ENCODE data around the gene SMIM44. TPM values are rescaled to one million over a fixed set of nuclear protein-coding genes. Genes with fewer than 3 reads are reported as not detected.

The SMIM44 gene
- total RNA-seq, 2 donors from 2014 or later: not detected

DNA sequence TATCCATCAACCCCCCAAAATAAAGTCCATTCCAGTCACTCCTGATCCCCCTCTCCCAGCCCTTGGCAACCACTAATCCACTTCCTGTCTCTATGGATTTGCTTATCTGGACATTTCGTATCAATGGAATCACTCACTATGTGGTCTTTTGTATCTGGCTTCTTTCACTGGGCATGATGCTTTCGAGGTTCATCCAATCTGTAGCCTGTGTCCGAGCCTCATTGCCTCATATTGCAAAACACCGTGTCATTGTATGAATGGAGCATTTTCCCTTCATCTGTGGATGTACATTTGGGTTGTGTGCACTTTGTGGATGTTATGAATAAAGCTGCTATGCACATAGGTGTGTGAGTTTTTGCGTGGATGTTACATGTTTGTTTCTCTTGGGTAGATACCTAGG lies 21.5 kb upstream of the SMIM44 start:
- Mint-ChIP-seq H3K4me1 (ENCODE audit: low read depth) (peaks cover 54% of the 10 kb centered on the region), H3K27ac (no peak overlapping the region)

DNA sequence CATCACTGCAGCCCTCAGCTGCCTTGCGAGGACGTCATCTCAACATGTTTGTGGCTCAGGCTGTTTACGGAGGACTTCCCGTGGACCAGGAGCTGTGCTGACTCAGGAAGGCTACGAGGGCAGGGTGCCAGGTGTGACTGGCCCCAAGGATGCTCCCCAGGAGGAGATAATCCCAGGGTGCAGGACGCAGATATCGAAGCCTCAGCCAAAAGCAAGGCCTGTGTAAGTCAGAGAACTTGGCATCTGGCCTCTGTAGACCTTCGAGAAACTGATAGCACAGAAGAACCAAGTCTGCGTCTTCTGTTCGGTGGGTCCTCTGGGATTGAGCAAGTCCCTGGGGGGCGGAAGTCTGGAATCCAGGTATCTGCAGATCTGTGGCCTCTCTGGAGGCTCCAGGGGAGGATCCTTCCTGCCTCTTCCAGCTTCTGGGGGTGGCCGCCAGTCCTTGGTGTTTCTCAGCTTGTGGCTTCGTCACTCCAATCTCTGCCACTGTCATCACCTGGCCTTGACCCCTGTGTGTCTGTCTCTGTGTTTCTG lies 19.9 kb upstream of the SMIM44 start:
- no peaks in the 10 kb centered on the region for H3K9me3 Mint-ChIP-seq
- ATAC-seq (replicated peaks in 1 of 2) (no peak), DNase-seq (no peak)
- peaks cover 5 to 10% of the 10 kb centered on the region in 2 donors for H3K36me3 Mint-ChIP-seq (ENCODE audit: insufficient read depth in 2 of 2)
- H3K27ac Mint-ChIP-seq: no peak overlapping the region
- no peaks in the 10 kb centered on the region for H3K27me3 Mint-ChIP-seq (ENCODE audit: low read depth)
- H3K4me3 Mint-ChIP-seq: no peak overlapping the region
- H3K4me1 Mint-ChIP-seq (ENCODE audit: low read depth): peaks cover 54% of the 10 kb centered on the region

More for the DNA sequence above, 21.5 kb upstream of the SMIM44 start:
- DNase-seq (no peak), ATAC-seq (replicated peaks in 1 of 2) (no peak)
- Mint-ChIP-seq H3K9me3 (no peaks in the 10 kb centered on the region), H3K27me3 (ENCODE audit: low read depth) (no peaks in the 10 kb centered on the region), H3K36me3 (ENCODE audit: insufficient read depth in 2 of 2) (peaks cover 8 to 11% of the 10 kb centered on the region in 2 donors), H3K4me3 (peak overlapping the region; percentile 78 to 85)

DNA sequence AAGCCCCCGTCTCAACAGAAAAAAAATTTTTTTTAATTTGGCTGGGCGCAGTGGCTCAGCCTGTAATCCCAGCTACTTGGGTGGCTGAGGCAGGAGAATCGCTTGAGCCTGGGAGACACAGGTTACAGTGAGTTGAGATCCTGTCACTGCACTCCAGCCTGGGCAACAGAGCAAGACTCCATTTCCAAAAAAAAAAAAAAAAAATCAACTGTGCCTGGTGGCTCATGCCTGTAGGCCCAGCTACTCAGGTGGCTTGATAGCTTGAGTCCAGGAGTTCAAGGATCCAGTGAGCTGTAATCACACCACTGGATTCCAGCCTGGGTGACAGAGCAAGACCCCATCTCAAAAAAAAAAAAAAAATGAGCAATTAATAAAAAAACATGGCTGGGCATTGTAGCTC lies 18.5 kb upstream of the SMIM44 start:
- H3K4me3 Mint-ChIP-seq: no peak overlapping the region
- H3K27ac Mint-ChIP-seq: no peak overlapping the region
- no peaks in the 10 kb centered on the region for H3K9me3 Mint-ChIP-seq
- peaks cover 2 to 3% of the 10 kb centered on the region in 2 donors for H3K36me3 Mint-ChIP-seq (ENCODE audit: insufficient read depth in 2 of 2)
- DNase-seq: no peak
- ATAC-seq (replicated peaks in 1 of 2): no peak
- H3K27me3 Mint-ChIP-seq (ENCODE audit: low read depth): no peaks in the 10 kb centered on the region
- peaks cover 47% of the 10 kb centered on the region for H3K4me1 Mint-ChIP-seq (ENCODE audit: low read depth)

DNA sequence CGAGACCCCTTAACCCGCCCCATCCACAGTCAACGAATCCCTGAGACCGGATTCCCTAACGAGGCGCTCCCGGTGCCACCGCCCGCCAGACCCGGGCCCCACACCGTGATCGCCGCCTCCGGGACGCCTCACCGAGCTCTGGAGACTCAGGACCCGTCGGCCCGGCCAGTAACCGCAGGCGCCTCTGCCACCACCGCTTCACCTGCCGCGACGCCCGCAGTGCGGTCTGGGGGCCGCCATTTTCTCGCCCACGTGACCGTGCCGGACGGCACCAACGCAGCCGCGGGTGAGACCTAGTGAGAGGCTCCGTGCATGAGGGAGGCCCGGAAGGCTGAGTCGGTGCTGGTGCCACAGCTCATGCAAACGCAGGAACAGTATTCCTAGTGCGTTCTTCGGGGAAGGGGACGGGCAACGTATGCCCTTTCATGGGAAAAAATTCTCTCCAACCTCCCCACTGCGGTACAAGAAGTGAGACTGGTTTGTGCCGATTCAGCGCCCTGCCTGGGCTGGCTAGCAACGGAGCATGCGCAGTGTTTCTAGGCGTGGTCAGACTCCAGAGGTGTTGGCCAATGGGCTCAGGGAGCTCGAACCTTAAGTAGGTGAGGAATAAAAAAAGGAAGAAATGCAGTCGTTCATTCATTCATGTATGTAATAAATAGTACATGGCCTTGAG lies 17.3 kb upstream of the SMIM44 start, which contains the start of gene DOHH:
Gene DOHH (minus strand): TSS at position 246 of the 673 bp plus-strand sequence. CDS start 3,860 bp downstream, outside the sequence.
- Mint-ChIP-seq H3K4me3 (peak within 1 kb of the TSS; percentile 87 to 91), H3K27me3 (ENCODE audit: low read depth) (no peaks in the 10 kb centered on the region), H3K9me3 (no peaks in the 10 kb centered on the region), H3K36me3 (ENCODE audit: insufficient read depth in 2 of 2) (peaks cover 1 to 4% of the 10 kb centered on the region in 2 donors), H3K27ac (peak within 1 kb of the TSS; percentile 98), H3K4me1 (ENCODE audit: low read depth) (peaks cover 42% of the 10 kb centered on the region)
- DNase-seq (peak; percentile 95 to 97), ATAC-seq (replicated peaks in 1 of 2) (peak; percentile 90)

DNA sequence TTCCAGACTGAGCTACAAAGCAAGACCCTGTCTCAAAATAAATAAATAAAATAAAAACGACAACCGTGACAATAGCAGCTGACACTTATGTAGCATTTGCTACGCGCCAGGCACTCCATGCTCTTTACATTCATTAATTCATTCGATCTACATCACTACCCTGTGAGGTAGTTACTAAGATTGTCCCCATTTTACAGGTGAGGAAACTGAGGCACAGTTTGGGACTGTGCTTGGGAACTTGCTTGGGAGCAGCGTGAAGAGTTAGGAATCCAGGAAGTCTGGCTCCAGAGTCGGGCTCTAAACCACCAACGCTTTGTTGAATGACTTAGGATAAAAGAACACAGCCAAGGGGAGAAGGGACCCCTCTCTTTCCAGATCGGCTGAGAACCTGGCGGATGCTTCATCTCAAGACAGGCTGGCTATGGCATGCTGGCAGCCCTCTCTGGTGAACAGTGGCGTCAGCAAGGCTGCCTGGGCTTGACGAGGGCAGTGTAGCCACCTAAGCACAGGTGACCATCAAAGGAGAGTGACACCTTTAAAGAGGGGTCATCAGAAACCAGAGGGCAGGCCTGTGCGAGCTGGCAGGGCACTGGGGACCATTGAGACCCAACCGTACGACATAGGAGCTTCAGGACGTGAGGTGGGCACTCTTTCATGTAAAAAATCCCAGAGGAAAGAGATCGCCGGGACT lies 16.6 kb upstream of the SMIM44 start:
- ATAC-seq (replicated peaks in 1 of 2) (peak; percentile 6 to 14), DNase-seq (no peak)
- peaks cover 1 to 8% of the 10 kb centered on the region in 2 donors for H3K36me3 Mint-ChIP-seq (ENCODE audit: insufficient read depth in 2 of 2)
- H3K4me3 Mint-ChIP-seq: peak overlapping the region; percentile 87 to 91
- H3K27me3 Mint-ChIP-seq (ENCODE audit: low read depth): no peaks in the 10 kb centered on the region
- peaks cover 40% of the 10 kb centered on the region for H3K4me1 Mint-ChIP-seq (ENCODE audit: low read depth)
- peak overlapping the region; percentile 98 for H3K27ac Mint-ChIP-seq
- no peaks in the 10 kb centered on the region for H3K9me3 Mint-ChIP-seq

DNA sequence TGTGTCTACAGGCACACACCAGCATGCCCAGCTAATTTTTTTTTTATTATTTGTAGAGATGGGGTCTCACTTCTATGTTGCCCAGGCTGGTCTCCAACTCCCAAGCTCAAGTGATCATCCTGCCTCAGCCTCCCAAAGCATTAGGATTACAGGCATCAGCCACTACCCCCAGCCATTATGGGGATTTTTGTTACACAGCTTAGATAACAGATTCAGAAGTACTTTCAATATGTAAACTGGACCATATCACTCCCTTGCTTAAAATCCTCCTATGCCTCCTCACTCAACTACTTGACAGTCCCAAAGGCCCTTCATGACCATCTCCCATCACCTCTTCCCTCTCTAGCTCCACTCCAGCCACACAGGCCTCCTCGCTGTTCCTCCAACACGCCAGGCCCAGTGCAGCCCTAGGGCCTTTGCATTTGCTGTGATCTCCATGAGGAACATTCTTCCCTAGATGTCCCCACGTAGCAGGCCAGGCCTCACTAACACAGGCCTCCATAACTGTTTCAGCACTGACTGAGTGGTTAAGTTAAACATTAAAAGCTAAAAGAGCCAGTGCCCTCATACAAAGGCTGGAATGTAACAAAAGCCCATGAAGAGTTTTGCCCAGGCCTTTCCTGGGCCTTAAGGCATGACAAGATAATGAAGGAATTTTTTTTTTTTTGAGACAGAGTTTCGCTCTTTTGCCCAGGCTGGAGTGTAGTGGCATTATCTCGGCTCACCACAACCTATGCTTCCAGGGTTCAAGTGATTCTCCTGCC lies 14.7 kb upstream of the SMIM44 start:
- Mint-ChIP-seq H3K27ac (no peak overlapping the region), H3K4me3 (no peak overlapping the region), H3K36me3 (ENCODE audit: insufficient read depth in 2 of 2) (peaks cover 1 to 8% of the 10 kb centered on the region in 2 donors), H3K27me3 (ENCODE audit: low read depth) (no peaks in the 10 kb centered on the region), H3K4me1 (ENCODE audit: low read depth) (peaks cover 37% of the 10 kb centered on the region), H3K9me3 (no peaks in the 10 kb centered on the region)
- DNase-seq: no peak
- ATAC-seq (replicated peaks in 1 of 2): no peak

DNA sequence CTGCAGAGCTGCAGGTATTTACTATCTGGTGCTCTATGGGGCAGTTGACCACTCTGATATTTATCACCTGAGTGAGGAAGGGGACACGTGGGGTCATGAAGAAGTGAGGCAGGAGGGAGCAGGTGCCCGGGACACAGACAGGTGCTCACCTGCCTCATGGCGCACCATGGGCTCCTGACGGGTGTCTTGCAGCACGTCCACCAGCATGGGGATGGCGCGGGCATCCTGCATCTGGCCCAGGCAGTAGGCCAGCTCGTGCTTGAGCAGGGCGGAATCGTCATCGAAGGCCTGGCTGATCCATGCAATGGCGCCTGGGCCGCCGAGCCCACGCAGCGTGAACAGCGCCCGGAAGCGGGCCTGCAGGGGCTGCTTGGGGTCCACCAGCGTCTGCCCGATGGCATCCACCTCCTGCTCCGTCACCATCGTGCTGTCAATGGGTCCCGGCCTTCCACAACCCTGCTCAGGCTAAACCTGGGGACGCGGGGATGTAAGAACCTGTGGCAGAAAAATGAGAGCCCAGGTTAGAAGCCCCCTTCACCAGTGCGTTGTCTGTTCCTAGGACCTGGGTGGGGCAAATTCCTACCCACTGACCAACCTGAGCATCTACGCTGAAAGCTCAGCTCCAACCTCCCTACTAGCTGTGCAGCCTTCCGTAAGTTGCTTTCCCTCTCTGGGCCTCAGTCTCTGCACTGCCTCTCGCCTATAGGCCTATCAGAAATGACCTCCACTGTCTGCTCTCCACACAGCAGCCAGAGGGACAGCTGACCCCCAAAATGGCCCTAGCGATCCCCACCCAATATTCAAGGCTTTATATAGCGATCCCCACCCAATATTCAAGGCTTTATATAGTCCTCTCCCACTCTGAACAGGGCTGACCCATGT lies 13.4 kb upstream of the SMIM44 start:
- Mint-ChIP-seq H3K27ac (no peak overlapping the region), H3K4me3 (no peak overlapping the region), H3K9me3 (no peaks in the 10 kb centered on the region), H3K27me3 (ENCODE audit: low read depth) (no peaks in the 10 kb centered on the region), H3K36me3 (ENCODE audit: insufficient read depth in 2 of 2) (peaks cover 1 to 11% of the 10 kb centered on the region in 2 donors), H3K4me1 (ENCODE audit: low read depth) (peaks cover 37% of the 10 kb centered on the region)
- no peak for ATAC-seq (replicated peaks in 1 of 2)
- no peak for DNase-seq

DNA sequence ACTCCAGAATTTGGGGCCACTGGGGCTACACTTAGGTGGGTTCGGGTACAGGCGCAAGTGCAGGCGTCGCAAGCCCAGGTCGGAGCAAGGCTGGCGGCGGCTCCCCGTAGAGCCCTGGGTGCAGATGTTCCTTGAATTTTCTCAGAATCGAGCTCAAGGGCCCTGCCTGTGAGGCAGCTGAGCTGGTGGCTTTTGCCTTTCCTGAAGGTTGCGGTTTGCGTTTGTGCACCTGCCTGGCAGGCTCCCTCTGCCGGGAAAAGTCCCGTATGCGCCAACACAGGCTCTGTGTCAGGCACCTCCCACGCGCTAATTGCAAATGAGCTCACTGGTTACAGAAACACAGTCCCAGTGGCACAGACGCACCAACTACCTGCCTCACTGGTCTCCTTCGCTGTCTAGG lies 11.3 kb upstream of the SMIM44 start:
- H3K27ac Mint-ChIP-seq: no peak overlapping the region
- H3K36me3 Mint-ChIP-seq (ENCODE audit: insufficient read depth in 2 of 2): peaks cover 0 to 11% of the 10 kb centered on the region in 2 donors
- H3K9me3 Mint-ChIP-seq: no peaks in the 10 kb centered on the region
- H3K4me3 Mint-ChIP-seq: peak overlapping the region; percentile 20 to 54
- H3K27me3 Mint-ChIP-seq (ENCODE audit: low read depth): no peaks in the 10 kb centered on the region
- H3K4me1 Mint-ChIP-seq (ENCODE audit: low read depth): peaks cover 25% of the 10 kb centered on the region
- DNase-seq: peak; percentile 39 to 57
- peak; percentile 68 to 74 for ATAC-seq (replicated peaks in 1 of 2)

DNA sequence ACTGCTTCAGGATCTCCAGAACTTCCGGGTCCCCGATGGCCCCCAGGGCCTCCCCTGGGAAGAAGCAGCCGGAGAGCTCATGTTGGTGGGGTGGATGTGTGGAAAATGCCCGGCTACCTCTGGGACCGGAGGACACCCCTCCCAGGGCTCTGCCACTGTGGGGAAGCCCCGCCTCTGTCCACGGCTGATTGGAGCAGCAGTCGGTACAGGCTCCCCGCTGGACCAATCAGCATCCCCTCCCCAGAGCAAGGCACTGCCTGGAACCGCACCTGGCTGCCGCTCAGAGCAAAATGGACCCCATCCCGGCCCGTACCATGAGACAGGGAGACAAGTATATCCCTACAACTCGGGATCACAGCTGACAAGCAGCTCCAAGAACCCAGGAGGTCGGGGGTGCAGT lies 10.8 kb upstream of the SMIM44 start:
- H3K27me3 Mint-ChIP-seq (ENCODE audit: low read depth): no peaks in the 10 kb centered on the region
- peak; percentile 79 to 80 for ATAC-seq (replicated peaks in 1 of 2)
- H3K4me1 Mint-ChIP-seq (ENCODE audit: low read depth): peaks cover 20% of the 10 kb centered on the region
- H3K9me3 Mint-ChIP-seq: no peaks in the 10 kb centered on the region
- no peak overlapping the region for H3K27ac Mint-ChIP-seq
- DNase-seq: peak; percentile 45 to 59
- peak overlapping the region; percentile 20 to 54 for H3K4me3 Mint-ChIP-seq
- H3K36me3 Mint-ChIP-seq (ENCODE audit: insufficient read depth in 2 of 2): peaks cover 0 to 11% of the 10 kb centered on the region in 2 donors

DNA sequence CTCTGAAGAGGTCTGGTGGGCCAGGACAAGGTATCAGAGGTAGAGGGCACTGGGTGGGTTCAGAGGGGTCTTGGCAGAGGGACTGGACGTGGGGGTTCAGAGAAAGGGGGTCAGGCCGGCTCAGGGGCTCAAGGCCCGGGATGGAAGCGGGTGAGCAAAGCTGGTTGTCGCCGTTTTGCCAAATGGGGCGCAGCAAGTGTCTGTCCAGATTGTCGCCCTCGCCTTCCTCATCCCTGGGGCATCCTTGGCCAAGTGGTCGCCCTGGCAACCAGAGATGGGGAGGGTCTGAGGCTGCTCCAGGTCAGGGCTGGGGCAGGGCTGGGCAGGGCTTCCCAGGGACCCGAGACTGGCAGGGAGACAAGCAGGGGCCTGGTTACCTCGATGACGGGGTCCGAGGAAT lies 10.4 kb upstream of the SMIM44 start:
- Mint-ChIP-seq H3K4me3 (no peak overlapping the region), H3K4me1 (ENCODE audit: low read depth) (peaks cover 16% of the 10 kb centered on the region), H3K27ac (no peak overlapping the region), H3K36me3 (ENCODE audit: insufficient read depth in 2 of 2) (peaks cover 0 to 11% of the 10 kb centered on the region in 2 donors), H3K9me3 (no peaks in the 10 kb centered on the region), H3K27me3 (ENCODE audit: low read depth) (no peaks in the 10 kb centered on the region)
- ATAC-seq (replicated peaks in 1 of 2) (no peak), DNase-seq (no peak)

DNA sequence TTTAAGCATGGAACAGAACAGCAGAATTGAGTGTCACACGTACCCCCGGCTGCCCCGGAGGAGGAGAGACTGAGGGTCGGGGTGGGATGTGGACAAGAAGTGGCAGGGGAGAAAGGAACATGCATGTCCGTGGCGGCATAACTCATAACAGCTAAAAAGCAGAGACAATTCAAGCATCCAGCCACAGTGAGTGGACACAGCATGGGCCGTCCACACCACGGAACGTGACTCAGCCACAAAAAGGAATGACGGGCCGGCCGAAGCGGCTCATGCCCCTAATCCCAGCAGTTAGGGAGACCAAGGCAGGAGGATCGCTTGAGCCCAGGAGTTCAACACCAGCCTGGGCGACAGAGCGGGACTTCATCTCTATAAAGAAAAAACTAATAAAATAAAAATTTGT lies 9.7 kb upstream of the SMIM44 start:
- ATAC-seq (replicated peaks in 1 of 2): no peak
- no peaks in the 10 kb centered on the region for H3K9me3 Mint-ChIP-seq
- no peak overlapping the region for H3K27ac Mint-ChIP-seq
- H3K36me3 Mint-ChIP-seq (ENCODE audit: insufficient read depth in 2 of 2): peaks cover 0 to 8% of the 10 kb centered on the region in 2 donors
- H3K4me3 Mint-ChIP-seq: no peak overlapping the region
- H3K4me1 Mint-ChIP-seq (ENCODE audit: low read depth): peaks cover 9% of the 10 kb centered on the region
- H3K27me3 Mint-ChIP-seq (ENCODE audit: low read depth): no peaks in the 10 kb centered on the region
- DNase-seq: no peak

DNA sequence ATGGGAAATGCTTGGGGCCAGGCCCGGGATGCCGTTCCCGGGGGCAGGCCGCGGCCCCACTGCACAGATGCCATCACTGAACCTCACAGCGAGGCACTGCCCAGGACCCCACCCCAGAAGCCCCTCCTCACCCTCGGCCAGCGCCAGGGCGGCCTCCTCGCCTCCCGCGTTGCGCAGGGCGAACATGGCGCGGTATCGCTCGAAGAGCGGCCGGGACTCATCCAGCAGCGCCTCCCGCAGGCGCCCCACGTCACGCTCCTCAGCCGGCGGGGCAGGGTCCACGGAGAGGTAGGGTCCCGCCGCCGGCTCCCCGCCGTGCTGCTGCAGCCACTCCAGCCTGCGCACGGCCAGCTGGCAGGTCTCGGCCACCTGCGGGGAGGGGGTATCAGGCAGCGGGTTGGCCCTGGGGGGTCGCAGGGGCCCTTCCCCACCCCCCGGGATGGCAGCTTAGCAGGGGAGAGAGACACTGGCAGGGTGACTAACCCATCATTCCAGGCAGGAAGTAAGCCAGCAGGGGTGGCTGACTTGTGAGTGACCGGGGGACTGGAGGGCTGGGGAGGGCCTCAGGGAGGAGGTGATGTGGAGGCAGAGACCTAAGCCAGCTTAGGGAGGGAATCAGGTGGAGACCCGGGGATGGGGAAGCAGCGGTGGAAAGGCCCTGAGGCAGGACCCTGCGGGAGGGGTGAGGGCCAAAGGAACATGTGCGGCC lies 9.0 kb upstream of the SMIM44 start:
- peaks cover 0 to 8% of the 10 kb centered on the region in 2 donors for H3K36me3 Mint-ChIP-seq (ENCODE audit: insufficient read depth in 2 of 2)
- DNase-seq: no peak

More for the DNA sequence above, 9.0 kb upstream of the SMIM44 start:
- Mint-ChIP-seq H3K9me3 (no peaks in the 10 kb centered on the region), H3K27ac (no peak overlapping the region), H3K4me3 (no peak overlapping the region), H3K27me3 (ENCODE audit: low read depth) (no peaks in the 10 kb centered on the region), H3K4me1 (ENCODE audit: low read depth) (peaks cover 7% of the 10 kb centered on the region)
- no peak for ATAC-seq (replicated peaks in 1 of 2)

Measured in activated T-cell treated with anti-CD3 and anti-CD28 coated beads, Interleukin-2, amount 50 U/mL, for 72 hours (primary cell).